HG03378 (cell line): ENCODE results near the gene COX7A2.

Source experiments
- ATAC-seq: cut with Tn5 transposase; IDR thresholded peaks from one replicate; pipeline ENCODE4 v1.9.1; 2021; ENCODE audit warnings: mild to moderate bottlenecking, moderate library complexity; ENCODE audit not compliant: unreplicated experiment

COX7A2 gene

GRCh38 chr6:75201901-75202672 is 41.5 kb downstream of the COX7A2 start:
- no peak for ATAC-seq

GRCh38 chr6:75201021-75201420 is 42.6 kb downstream of the COX7A2 start:
- no peak for ATAC-seq

GRCh38 chr6:75199889-75200288 is 43.7 kb downstream of the COX7A2 start:
- ATAC-seq, result no peak

GRCh38 chr6:75196081-75196687 is 47.4 kb downstream of the COX7A2 start:
- no peak for ATAC-seq

GRCh38 chr6:75188221-75188925 is 55.2 kb downstream of the COX7A2 start:
- ATAC-seq, result no peak
